Jurkat, Clone E6-1 (cell line): ENCODE data around the gene TBC1D25. TPM values are rescaled to one million over a fixed set of nuclear protein-coding genes. Genes with fewer than 3 reads are reported as not detected.

ENCODE experiments used
- DNase-seq: peaks from one replicate; pipeline ENCODE4 v3.0.0-alpha.2; 2011; ENCODE audit warnings: low read depth, low spot score
- H3K4me3 ChIP-seq: 2 replicates; pipeline ENCODE4 v1.5.1; 2011; ENCODE audit warnings: mild to moderate bottlenecking, low read length, control low read depth, moderate library complexity
- polyA plus RNA-seq: library from polyadenylated mRNA; unstranded; fragments of >200 nt; gene quantifications from one replicate; pipeline ENCODE4 v1.2.1, GENCODE V29; 2012; ENCODE audit warnings: missing spikeins; ENCODE audit not compliant: insufficient read length, insufficient read depth

TBC1D25 gene
- polyA plus RNA-seq, result 11.7 TPM

DNA sequence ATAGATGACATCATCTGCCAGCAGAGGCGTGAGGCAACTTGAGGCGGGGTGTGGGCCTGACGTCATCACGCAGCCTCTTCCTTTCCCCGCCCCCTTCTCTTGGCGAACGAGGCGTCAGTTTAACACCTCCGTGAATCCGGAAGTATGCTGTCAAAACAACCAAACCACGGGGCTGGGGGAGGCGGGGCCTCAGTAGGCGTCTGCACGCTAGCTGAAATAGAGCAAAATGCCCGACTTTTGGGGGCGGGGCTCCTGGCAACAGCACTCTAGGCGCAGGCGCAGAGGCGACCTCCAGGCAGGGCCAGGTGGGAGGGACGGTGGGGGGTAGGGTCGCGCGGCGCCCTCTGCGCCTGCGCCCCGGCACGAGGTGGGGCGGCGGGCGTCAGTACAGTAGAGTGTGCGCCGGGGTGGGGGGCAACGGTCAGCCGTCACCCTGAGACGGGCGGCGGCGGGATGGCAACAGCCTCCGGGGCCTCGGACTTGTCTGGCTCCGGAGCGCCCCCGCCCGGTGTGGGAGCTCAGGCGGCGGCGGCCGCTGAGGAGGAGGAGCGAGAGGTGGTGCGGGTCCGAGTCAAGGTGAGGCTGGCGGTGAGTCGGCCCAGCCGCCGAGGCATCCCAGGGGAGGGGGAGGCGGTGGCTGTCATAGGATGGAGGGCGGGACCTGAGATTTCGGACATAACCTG lies at the start of gene TBC1D25:
TSS of gene TBC1D25 (plus strand) at position 370 of the 683 bp plus-strand sequence. CDS start at position 454, 84 bp downstream.
- peak; percentile 97 for DNase-seq
- H3K4me3 ChIP-seq, result peak within 1 kb of the TSS; percentile 70

GRCh38 chrX:48489892-48490291 lies 49.6 kb upstream of the TBC1D25 start:
- H3K4me3 ChIP-seq, result no peak overlapping the region
- no peak for DNase-seq

- no peak for DNase-seq
- no peak overlapping the region for H3K4me3 ChIP-seq
Observed at GRCh38 chrX:48490661-48491060, 48.9 kb upstream of the TBC1D25 start.

DNA sequence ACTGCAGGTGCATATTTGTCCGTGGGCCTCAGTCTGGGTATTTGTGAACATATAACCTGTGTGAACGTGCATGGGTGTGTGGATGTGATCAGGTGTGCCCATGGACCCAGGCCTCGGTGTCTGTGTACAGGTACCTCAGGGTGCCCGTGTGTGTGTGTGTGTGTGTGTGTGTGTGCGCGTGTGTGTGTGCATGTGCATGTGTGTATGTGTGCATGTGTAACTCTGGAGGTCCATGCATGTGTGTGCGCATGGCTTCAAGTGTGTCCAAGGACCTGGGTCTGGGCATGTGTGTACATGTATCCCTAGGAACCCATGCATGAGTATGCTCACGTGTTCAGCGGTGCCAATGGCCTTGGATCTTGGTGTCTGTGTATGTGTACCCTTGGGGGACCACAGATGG lies 47.7 kb upstream of the TBC1D25 start:
- no peak for DNase-seq
- no peak overlapping the region for H3K4me3 ChIP-seq

DNA sequence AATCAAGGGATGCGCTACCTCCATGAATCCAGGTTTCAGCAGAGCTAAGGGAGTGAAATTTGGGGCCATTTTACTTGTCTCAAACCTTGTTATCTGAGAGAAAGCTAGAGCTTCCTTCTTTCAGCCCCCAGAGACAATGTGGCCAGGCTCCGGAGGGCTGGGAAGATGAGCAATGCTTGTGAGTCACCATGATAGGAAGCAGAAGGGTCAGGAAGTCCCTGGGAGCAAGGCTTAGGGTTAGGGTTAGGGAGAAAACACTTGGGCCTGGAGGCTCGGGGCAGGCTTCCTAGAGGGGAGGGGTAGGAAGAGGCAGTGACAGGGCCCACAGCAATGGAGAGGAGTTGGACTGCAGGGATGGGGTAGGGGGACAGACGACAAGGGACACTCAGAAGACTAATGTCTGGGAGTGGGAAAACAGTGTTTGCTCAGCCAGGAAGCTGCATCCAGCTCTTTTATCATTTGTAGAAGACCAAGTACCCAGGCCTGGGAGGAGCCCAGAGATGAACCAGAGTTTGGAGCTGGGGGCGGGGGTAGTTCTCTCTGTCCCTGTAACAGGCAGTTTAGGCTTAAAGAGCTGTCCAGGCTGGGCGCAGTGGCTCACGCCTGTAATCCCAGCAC lies 47.1 kb upstream of the TBC1D25 start:
- H3K4me3 ChIP-seq, result no peak overlapping the region
- no peak for DNase-seq

DNA sequence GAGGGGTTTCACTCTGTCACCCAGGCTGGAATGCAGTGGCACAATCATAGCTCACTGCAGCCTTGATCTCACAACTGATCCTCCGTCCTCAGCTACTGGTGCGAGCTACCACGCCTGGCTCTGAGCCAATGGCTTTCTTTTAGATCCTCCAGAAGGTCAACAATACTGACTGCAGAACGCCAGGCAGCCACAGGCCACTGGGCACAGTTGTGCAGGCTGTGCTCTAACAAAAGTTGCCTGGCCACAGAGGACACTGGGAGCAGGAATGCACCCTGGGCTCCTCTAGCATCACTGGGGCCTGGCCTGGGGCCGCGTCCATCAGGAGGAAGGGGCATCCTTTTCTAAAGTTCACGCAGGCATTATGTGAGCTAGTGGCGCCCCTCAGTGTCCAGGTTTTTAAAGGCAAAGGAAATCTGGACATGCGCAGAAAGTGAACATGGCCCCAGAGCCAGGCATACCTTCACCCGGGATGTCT lies 45.6 kb upstream of the TBC1D25 start:
- no peak for DNase-seq
- H3K4me3 ChIP-seq, result no peak overlapping the region

GRCh38 chrX:48496660-48497059 lies 42.9 kb upstream of the TBC1D25 start:
- no peak for DNase-seq
- no peak overlapping the region for H3K4me3 ChIP-seq

GRCh38 chrX:48497871-48498270 lies 41.6 kb upstream of the TBC1D25 start:
- DNase-seq, result no peak
- H3K4me3 ChIP-seq, result no peak overlapping the region

DNA sequence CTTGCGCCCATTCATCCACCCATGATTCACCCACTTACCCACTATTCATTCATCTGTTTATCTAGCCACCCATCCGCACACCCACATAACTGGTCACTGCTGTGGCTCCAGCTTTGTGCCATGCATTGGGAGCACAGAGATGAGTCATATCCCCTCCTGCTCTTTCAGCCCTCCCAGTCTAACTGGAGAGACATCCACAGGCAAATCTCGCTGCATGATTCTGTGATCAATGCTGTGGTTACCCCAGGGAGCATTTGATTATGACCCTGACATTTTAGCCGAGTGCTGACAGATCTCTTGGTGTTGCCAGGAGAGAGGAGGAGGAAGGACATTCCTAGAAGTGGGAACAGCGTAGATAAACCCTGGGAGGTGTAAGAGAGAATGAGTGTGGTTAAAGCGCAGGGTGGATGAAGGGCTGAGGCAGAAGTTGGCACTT lies 41.1 kb upstream of the TBC1D25 start:
- no peak overlapping the region for H3K4me3 ChIP-seq
- DNase-seq, result no peak

DNA sequence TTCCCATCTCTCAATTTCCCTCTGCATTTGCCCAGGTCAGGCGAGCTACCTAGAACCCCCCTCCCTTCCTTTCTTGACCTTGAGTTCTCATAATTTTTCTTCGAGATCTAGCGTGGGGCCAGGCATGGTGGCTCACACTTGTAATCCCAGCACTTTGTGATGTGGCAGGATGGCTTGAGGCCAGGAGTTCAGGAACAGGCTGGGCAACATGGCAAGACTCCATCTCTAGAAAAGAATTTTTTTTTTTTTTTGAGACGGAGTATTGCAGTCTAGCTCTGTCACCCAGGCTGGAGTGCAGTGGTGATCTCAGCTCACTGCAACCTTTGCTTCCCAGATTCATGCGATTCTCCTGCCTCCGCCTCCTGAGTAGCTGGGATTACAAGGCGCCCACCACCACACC lies 35.3 kb upstream of the TBC1D25 start:
- no peak for DNase-seq
- no peak overlapping the region for H3K4me3 ChIP-seq

DNA sequence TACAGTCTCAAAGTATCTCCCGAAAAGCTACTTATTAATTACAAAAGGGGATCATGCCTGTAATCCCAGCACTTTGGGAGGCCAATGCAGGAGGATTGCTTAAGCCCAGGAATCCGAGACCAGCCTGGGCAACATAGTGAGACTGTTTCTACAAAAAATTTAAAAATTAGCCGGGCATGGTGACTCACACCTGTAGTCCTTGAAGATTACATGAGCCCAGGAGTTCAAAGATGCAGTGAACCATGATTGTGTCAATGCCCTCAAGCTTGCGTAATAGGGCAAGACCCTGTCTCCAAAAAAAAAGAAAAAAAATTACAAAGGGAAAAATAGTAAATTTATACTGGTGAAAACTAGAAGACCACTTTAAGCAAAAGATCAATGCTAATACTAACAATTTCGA lies 34.0 kb upstream of the TBC1D25 start:
- DNase-seq, result no peak
- H3K4me3 ChIP-seq, result no peak overlapping the region

GRCh38 chrX:48507246-48507645 lies 32.3 kb upstream of the TBC1D25 start:
- H3K4me3 ChIP-seq, result no peak overlapping the region
- DNase-seq, result no peak

GRCh38 chrX:48508400-48509244 lies 30.9 kb upstream of the TBC1D25 start, which contains the start of gene PORCN:
TSS of gene PORCN (plus strand) at chrX:48508992. CDS start at chrX:48509821, 829 bp downstream.
- DNase-seq, result peak; percentile 40
- H3K4me3 ChIP-seq, result peak within 1 kb of the TSS; percentile 72

- peak overlapping the region; percentile 72 for H3K4me3 ChIP-seq
- DNase-seq, result no peak
Observed at GRCh38 chrX:48509245-48509590, 30.3 kb upstream of the TBC1D25 start.

GRCh38 chrX:48509619-48510018 lies 29.9 kb upstream of the TBC1D25 start:
- H3K4me3 ChIP-seq, result peak overlapping the region; percentile 72
- DNase-seq, result no peak

- H3K4me3 ChIP-seq, result no peak overlapping the region
- DNase-seq, result no peak
Observed at GRCh38 chrX:48511560-48511959, 28.0 kb upstream of the TBC1D25 start.

DNA sequence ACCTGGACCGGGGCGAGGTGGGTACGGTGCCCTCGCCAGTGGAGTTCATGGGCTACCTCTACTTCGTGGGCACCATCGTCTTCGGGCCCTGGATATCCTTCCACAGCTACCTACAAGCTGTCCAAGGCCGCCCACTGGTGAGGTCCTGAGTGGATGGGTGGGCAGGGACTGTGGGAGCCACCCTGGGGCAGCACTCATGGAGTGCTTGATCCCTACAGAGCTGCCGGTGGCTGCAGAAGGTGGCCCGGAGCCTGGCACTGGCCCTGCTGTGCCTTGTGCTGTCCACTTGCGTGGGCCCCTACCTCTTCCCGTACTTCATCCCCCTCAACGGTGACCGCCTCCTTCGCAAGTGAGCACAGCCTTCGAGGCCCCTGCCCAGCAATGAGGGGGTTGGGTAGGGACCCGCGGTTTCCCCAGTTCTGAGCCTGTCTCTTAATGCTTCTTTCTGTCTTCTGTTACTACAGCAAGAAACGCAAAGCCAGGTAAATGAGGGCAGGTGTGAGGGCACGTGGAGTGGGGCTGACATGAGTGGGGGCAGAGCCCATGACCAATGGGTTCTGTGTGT lies 27.1 kb upstream of the TBC1D25 start:
- H3K4me3 ChIP-seq, result no peak overlapping the region
- DNase-seq, result no peak

DNA sequence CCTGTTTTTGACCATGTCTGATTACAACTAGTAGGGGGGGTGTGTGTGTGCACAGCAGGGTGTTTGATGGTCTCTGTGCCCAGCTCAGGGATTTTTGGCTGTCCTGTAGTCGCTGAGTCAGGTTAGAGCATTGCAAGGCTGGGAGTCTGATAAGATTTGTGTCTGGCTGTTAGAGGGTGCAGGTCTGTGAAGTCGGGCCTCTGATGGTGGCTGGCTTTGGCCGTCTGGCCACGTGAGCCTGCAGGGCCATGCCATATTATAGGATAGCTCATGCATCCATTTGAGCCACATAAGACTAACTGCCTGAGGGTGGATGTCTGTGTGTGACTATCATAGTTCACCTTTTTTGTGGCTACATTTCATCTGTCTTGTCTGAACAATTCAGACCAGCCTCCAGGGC lies 25.8 kb upstream of the TBC1D25 start:
- H3K4me3 ChIP-seq, result no peak overlapping the region
- no peak for DNase-seq

DNA sequence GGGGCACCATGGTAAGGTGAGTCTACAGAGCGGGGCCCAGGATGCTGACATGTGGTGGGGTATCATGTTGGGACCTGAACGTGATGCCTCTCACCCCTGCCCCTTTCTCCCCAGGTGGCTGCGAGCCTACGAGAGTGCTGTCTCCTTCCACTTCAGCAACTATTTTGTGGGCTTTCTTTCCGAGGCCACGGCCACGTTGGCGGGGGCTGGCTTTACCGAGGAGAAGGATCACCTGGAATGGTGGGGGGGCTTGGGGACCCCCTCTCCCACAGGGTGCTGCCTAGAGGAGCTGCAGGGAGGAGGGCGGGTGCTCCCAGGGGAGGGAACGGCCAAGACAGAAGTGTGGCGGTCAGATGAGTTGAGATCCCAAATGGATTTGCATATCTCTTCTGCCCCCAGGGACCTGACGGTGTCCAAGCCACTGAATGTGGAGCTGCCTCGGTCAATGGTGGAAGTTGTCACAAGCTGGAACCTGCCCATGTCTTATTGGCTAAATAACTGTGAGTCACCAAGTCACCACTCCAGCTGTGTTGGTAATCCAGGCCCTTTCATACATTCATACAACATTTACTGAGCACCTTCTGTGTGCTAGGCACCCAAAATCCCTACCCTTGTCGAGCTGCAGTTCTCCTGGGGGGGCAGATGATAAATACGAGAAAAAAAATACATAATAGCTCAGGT lies 25.2 kb upstream of the TBC1D25 start:
- H3K4me3 ChIP-seq, result no peak overlapping the region
- no peak for DNase-seq
